T1000 (cell line): ENCODE data around the gene WDR33.
"Not testable (repeated sequence)": the region's sequence is repeated elsewhere in the genome, so short reads cannot be mapped to it uniquely, and the experiment has no call there.

Experiments
- DNase-seq: peaks from one replicate; lab custom pipeline; 2025; ENCODE audit warnings: mixed read lengths; lab: John Stamatoyannopoulos, UW

The WDR33 gene

GRCh38 chr2:127810156-127810618 lies 784 bp downstream of the WDR33 start:
- no peak for DNase-seq

GRCh38 chr2:127807678-127808353 lies 3.2 kb downstream of the WDR33 start:
- DNase-seq = no peak

GRCh38 chr2:127806860-127807259 lies 4.1 kb downstream of the WDR33 start:
- DNase-seq = not testable (repeated sequence)

- no peak for DNase-seq
Observed at GRCh38 chr2:127805491-127805890, 5.5 kb downstream of the WDR33 start.

GRCh38 chr2:127799926-127800325 lies 11.0 kb downstream of the WDR33 start:
- DNase-seq = no peak

GRCh38 chr2:127796389-127796788 lies 14.6 kb downstream of the WDR33 start:
- DNase-seq = no peak

- DNase-seq = not testable (repeated sequence)
Observed at GRCh38 chr2:127794901-127795300, 16.1 kb downstream of the WDR33 start.

- DNase-seq = no peak
Observed at GRCh38 chr2:127792805-127793204, 18.2 kb downstream of the WDR33 start.

- no peak for DNase-seq
Observed at GRCh38 chr2:127790694-127791529, 20.1 kb downstream of the WDR33 start.

- DNase-seq = no peak
Observed at GRCh38 chr2:127786048-127786809, 24.7 kb downstream of the WDR33 start.

GRCh38 chr2:127784965-127785518 lies 25.9 kb downstream of the WDR33 start:
- no peak for DNase-seq

- no peak for DNase-seq
Observed at GRCh38 chr2:127783101-127783500, 27.9 kb downstream of the WDR33 start.

- no peak for DNase-seq
Observed at GRCh38 chr2:127778850-127779249, 32.1 kb downstream of the WDR33 start.

GRCh38 chr2:127778447-127778846 lies 32.5 kb downstream of the WDR33 start:
- no peak for DNase-seq

GRCh38 chr2:127776122-127776780 lies 34.7 kb downstream of the WDR33 start:
- no peak for DNase-seq

GRCh38 chr2:127771756-127772155 lies 39.2 kb downstream of the WDR33 start:
- DNase-seq = peak; percentile 2

GRCh38 chr2:127770973-127771735 lies 39.8 kb downstream of the WDR33 start:
- DNase-seq = no peak

GRCh38 chr2:127770534-127770933 lies 40.4 kb downstream of the WDR33 start:
- DNase-seq = not testable (repeated sequence)

GRCh38 chr2:127769587-127769986 lies 41.4 kb downstream of the WDR33 start:
- no peak for DNase-seq

GRCh38 chr2:127768775-127769479 lies 42.0 kb downstream of the WDR33 start:
- DNase-seq = no peak
